Endodermal cell (in vitro differentiated cells): ENCODE measurements around the gene ZNF618. TPM values are rescaled to one million over a fixed set of nuclear protein-coding genes. Genes with fewer than 3 reads are reported as not detected.

Experiments
- DNase-seq: peaks from one replicate; pipeline ENCODE4 v3.0.0-alpha.2; 2017
- H3K27ac ChIP-seq: 2 replicates; pipeline ENCODE4 v1.5.1; 2013; ENCODE audit warnings: mild to moderate bottlenecking, low read depth, low read length, moderate library complexity
- H3K27me3 ChIP-seq: 2 replicates; pipeline ENCODE4 v1.6.1; 2013; ENCODE audit warnings: mild to moderate bottlenecking, low read length, moderate library complexity; ENCODE audit not compliant: insufficient read depth, control insufficient read depth, poor library complexity, severe bottlenecking
- H3K36me3 ChIP-seq: 2 replicates; pipeline ENCODE4 v1.7.0; 2013; ENCODE audit warnings: mild to moderate bottlenecking, low read length, moderate library complexity; ENCODE audit not compliant: control insufficient read depth, insufficient read depth
- H3K4me1 ChIP-seq: one replicate; pipeline ENCODE4 v1.7.0; 2013; ENCODE audit warnings: low read length; ENCODE audit not compliant: control insufficient read depth, insufficient read depth
- H3K4me3 ChIP-seq: 2 replicates; pipeline ENCODE4 v1.5.1; 2013; ENCODE audit warnings: mild to moderate bottlenecking, low read length, moderate library complexity
- H3K9ac ChIP-seq: 2 replicates; pipeline ENCODE4 v1.6.1; 2013; ENCODE audit warnings: mild to moderate bottlenecking, low read length, moderate library complexity; ENCODE audit not compliant: poor library complexity, severe bottlenecking; ENCODE audit errors: extremely low read depth
- H3K9me3 ChIP-seq: 2 replicates; pipeline ENCODE4 v1.6.1; 2013; ENCODE audit warnings: mild to moderate bottlenecking, low read length, moderate library complexity; ENCODE audit not compliant: control insufficient read depth
- H3K27ac Mint-ChIP-seq: 2 replicates; pipeline ENCODE4 v1.8.0; 2020; ENCODE audit warnings: mixed read lengths
- H3K27me3 Mint-ChIP-seq: 2 replicates; pipeline ENCODE4 v1.8.0; 2021; ENCODE audit warnings: mild to moderate bottlenecking, mixed read lengths; ENCODE audit not compliant: insufficient read depth
- H3K36me3 Mint-ChIP-seq: 2 replicates; pipeline ENCODE4 v1.8.0; 2020; ENCODE audit warnings: low read depth, mixed read lengths
- H3K4me1 Mint-ChIP-seq: 2 replicates; pipeline ENCODE4 v1.8.0; 2020; ENCODE audit warnings: mixed read lengths
- H3K4me3 Mint-ChIP-seq: 2 replicates; pipeline ENCODE4 v1.8.0; 2020; ENCODE audit warnings: mild to moderate bottlenecking, moderate library complexity, mixed read lengths
- H3K9me3 Mint-ChIP-seq: 2 replicates; pipeline ENCODE4 v1.8.0; 2020; ENCODE audit warnings: mild to moderate bottlenecking, mixed read lengths
- CTCF ChIP-seq: fragments of 200-600 bp; sonication (generic); conservative IDR thresholded peaks from 2 replicates; pipeline ENCODE4 v1.5.0; 2021; ENCODE audit warnings: antibody characterized with exemption, mild to moderate bottlenecking
- WGBS, 2 experiments: methylation state at CpG; one replicate each; pipeline versions ENCODE4 v1.1.5 to v1.1.7; 2013; ENCODE audit warnings: missing lambda C conversion rate in 2 of 2, mixed read lengths in 1 of 2; ENCODE audit not compliant: insufficient coverage in 1 of 2, insufficient read length in 1 of 2; 5-methylcytosine and 5-hydroxymethylcytosine counted together
- total RNA-seq, 2 donors: library from RNA; stranded (reverse); fragmentation: NEBNext Ultra II Directional in 1 of 2; extraction: Animal tissue kit (Norgen Biotek cat#: 25700) in 1 of 2; gene quantifications; 2 replicates in 1 of 2; 3 replicates in 1 of 2; pipeline ENCODE4 v1.2.1, GENCODE V29; 2021

The ZNF618 gene
- total RNA-seq, 2 donors from 2014 or later = 34.5 to 37.5 TPM

GRCh38 chr9:114003351-114003750 lies 127.2 kb downstream of the ZNF618 start:
- Histone ChIP-seq H3K4me1 (no peaks in the 10 kb centered on the region), H3K27me3 (no peaks in the 10 kb centered on the region), H3K9ac (no peak overlapping the region), H3K36me3 (peaks cover 45% of the 10 kb centered on the region), H3K4me3 (no peak overlapping the region), H3K9me3 (no peaks in the 10 kb centered on the region), H3K27ac (peak overlapping the region; percentile 4)
- Mint-ChIP-seq H3K27ac (peak overlapping the region; percentile 11), H3K36me3 (peaks cover 45% of the 10 kb centered on the region), H3K4me1 (no peaks in the 10 kb centered on the region), H3K9me3 (no peaks in the 10 kb centered on the region), H3K4me3 (no peak overlapping the region), H3K27me3 (no peaks in the 10 kb centered on the region)
- TF ChIP-seq CTCF = no peak
- 93 to 98% methylated on average over 5 to 7 of the region's 7 CpGs for WGBS, 2 experiments
- no peak for DNase-seq

GRCh38 chr9:114003758-114004157 lies 127.6 kb downstream of the ZNF618 start:
- Histone ChIP-seq H3K27ac (peak overlapping the region; percentile 4), H3K4me1 (no peaks in the 10 kb centered on the region), H3K9me3 (no peaks in the 10 kb centered on the region), H3K36me3 (peaks cover 45% of the 10 kb centered on the region), H3K4me3 (no peak overlapping the region), H3K27me3 (no peaks in the 10 kb centered on the region), H3K9ac (no peak overlapping the region)
- Mint-ChIP-seq H3K27ac (no peak overlapping the region), H3K4me3 (no peak overlapping the region), H3K36me3 (peaks cover 47% of the 10 kb centered on the region), H3K27me3 (no peaks in the 10 kb centered on the region), H3K9me3 (no peaks in the 10 kb centered on the region), H3K4me1 (no peaks in the 10 kb centered on the region)
- DNase-seq = no peak
- TF ChIP-seq CTCF = no peak
- 93 to 97% methylated on average over 5 of the region's 5 CpGs for WGBS, 2 experiments

GRCh38 chr9:114004221-114004716 lies 128.2 kb downstream of the ZNF618 start:
- H3K4me3 Mint-ChIP-seq = no peak overlapping the region

More at GRCh38 chr9:114004221-114004716, 128.2 kb downstream of the ZNF618 start:
- Mint-ChIP-seq H3K9me3 (no peaks in the 10 kb centered on the region), H3K27me3 (no peaks in the 10 kb centered on the region), H3K27ac (no peak overlapping the region), H3K36me3 (peaks cover 52% of the 10 kb centered on the region), H3K4me1 (no peaks in the 10 kb centered on the region)
- no peaks in the 10 kb centered on the region for H3K27me3 ChIP-seq
- H3K9ac ChIP-seq = no peak overlapping the region
- H3K4me3 ChIP-seq = no peak overlapping the region
- DNase-seq = peak; percentile 22
- peaks cover 45% of the 10 kb centered on the region for H3K36me3 ChIP-seq
- no peaks in the 10 kb centered on the region for H3K9me3 ChIP-seq
- 93 to 94% methylated on average over 10 to 15 of the region's 15 CpGs for WGBS, 2 experiments
- TF ChIP-seq CTCF = no peak
- H3K27ac ChIP-seq = no peak overlapping the region
- H3K4me1 ChIP-seq = no peaks in the 10 kb centered on the region
